ENCODE results near the gene DOCK4. TPM values are rescaled to one million over a fixed set of nuclear protein-coding genes. Genes with fewer than 3 reads are reported as not detected.

Gene DOCK4
- total RNA-seq, 1 experiment from 2014 or later: 4.9 TPM

GRCh38 chr7:112132051-112132694, 74.0 kb downstream of the DOCK4 start:
- no CpG with 5 or more reads among the region's 4 CpGs for WGBS (ENCODE audit: extremely low coverage, insufficient read length, low lambda C conversion rate)
- Histone ChIP-seq H2AFZ (ENCODE audit: low read length) (no peak overlapping the region), H4K20me1 (ENCODE audit: control insufficient read depth, insufficient read depth, insufficient read length) (no peaks in the 10 kb centered on the region), H2BK120ac (ENCODE audit: low read depth, low read length, poor library complexity, severe bottlenecking) (no peak overlapping the region), H3K56ac (ENCODE audit: insufficient read length, low read depth, low read length) (no peak overlapping the region), H4K5ac (ENCODE audit: insufficient read length, low read depth, low read length) (no peak overlapping the region), H2BK20ac (ENCODE audit: low read depth, low read length, poor library complexity, severe bottlenecking) (no peak overlapping the region), H3T11ph (ENCODE audit: low read length) (no peak overlapping the region), H3K27me3 (ENCODE audit: insufficient read depth, low read length) (no peaks in the 10 kb centered on the region), H3K23ac (ENCODE audit: insufficient read length, low read depth, low read length) (no peak overlapping the region), H3K9me3 (ENCODE audit: control insufficient read depth, low read depth, low read length) (no peaks in the 10 kb centered on the region), H3K79me1 (ENCODE audit: insufficient read depth, low read depth, low read length, poor library complexity, severe bottlenecking) (no peaks in the 10 kb centered on the region), H2AK5ac (ENCODE audit: insufficient read length, low read length) (no peak overlapping the region), H3K27ac (ENCODE audit: insufficient read length, low read depth, low read length) (no peak overlapping the region), H3K4ac (ENCODE audit: low read depth, low read length) (no peak overlapping the region), H4K91ac (ENCODE audit: insufficient read length, low read depth, low read length) (no peak overlapping the region), H3K14ac (ENCODE audit: insufficient read depth, low read length) (no peak overlapping the region), H3K4me1 (ENCODE audit: insufficient read depth, low read length) (peaks cover 16% of the 10 kb centered on the region; the same call in 1 of the 2 replicates), H4K8ac (replicated peaks; ENCODE audit: insufficient read length, low read depth, low read length) (no peak overlapping the region), H3K23me2 (ENCODE audit: insufficient read length, low read depth, low read length, poor library complexity, severe bottlenecking) (no peaks in the 10 kb centered on the region), H3K79me2 (ENCODE audit: insufficient read depth, low read length) (no peaks in the 10 kb centered on the region), H3K18ac (ENCODE audit: insufficient read length, low read depth, low read length) (no peak overlapping the region), H2BK15ac (ENCODE audit: low read depth, low read length) (no peak overlapping the region), H2BK5ac (ENCODE audit: insufficient read length, low read length) (no peak overlapping the region), H3K4me2 (ENCODE audit: insufficient read depth, insufficient read length, low read length) (no peak overlapping the region), H2BK12ac (ENCODE audit: insufficient read length, low read depth, low read length) (no peak overlapping the region), H3K9ac (ENCODE audit: extremely low read depth, insufficient read length, low read length) (no peak overlapping the region)
- no peaks in the 10 kb centered on the region for H3K27me3 Mint-ChIP-seq (ENCODE audit: low read depth)
- no peaks in the 10 kb centered on the region; a peak in 3 of 5 replicates for H3K9me3 Mint-ChIP-seq
- no peak for DNase-seq
- H3K4me3 Mint-ChIP-seq: no peak overlapping the region
- no peak overlapping the region for H3K27ac Mint-ChIP-seq
- H3K36me3 Mint-ChIP-seq (ENCODE audit: insufficient read depth in 1 of 3, low read depth in 3 of 3): no peaks in the 10 kb centered on the region
- peaks cover 18 to 40% of the 10 kb centered on the region in 2 experiments for H3K4me1 Mint-ChIP-seq
- TF ChIP-seq CTCF (conservative IDR thresholded peaks at IDR 0.05): no peak
